Esophagus squamous epithelium (tissue), 5 donors: ENCODE data around the gene HTR6. TPM values are rescaled to one million over a fixed set of nuclear protein-coding genes. Genes with fewer than 3 reads are reported as not detected.

Source experiments
- DNase-seq: peaks from one replicate; lab custom pipeline; 2025; lab: John Stamatoyannopoulos, UW
- H3K27ac ChIP-seq, 4 donors: fragments of 200-600 bp; sonication (generic); one replicate each; pipeline ENCODE4 v1.5.1; 2016 to 2019; ENCODE audit warnings: mild to moderate bottlenecking in 1 of 4
- H3K27me3 ChIP-seq, 4 donors: fragments of 200-600 bp; sonication (generic); 1 replicate in 3 of 4; 2 replicates in 1 of 4; pipeline versions ENCODE4 v1.5.1 to v1.6.0; 2017 to 2021; ENCODE audit warnings: antibody characterized with exemption in 1 of 4
- H3K36me3 ChIP-seq, 3 donors: fragments of 200-600 bp; sonication (generic); one replicate each; pipeline ENCODE4 v1.5.1; 2016 to 2019
- H3K4me1 ChIP-seq, 3 donors: fragments of 200-600 bp; sonication (generic); one replicate each; pipeline ENCODE4 v1.5.1; 2017 to 2019
- H3K4me3 ChIP-seq, 4 donors: fragments of 200-600 bp; sonication (generic); 1 replicate in 3 of 4; 2 replicates in 1 of 4; pipeline ENCODE4 v1.5.1; 2016 to 2019; ENCODE audit warnings: mild to moderate bottlenecking in 2 of 4, moderate library complexity in 1 of 4
- H3K9me3 ChIP-seq, 3 donors: fragments of 200-600 bp; sonication (generic); one replicate each; pipeline ENCODE4 v1.5.1; 2016 to 2019
- CTCF ChIP-seq, 6 experiments: fragments of 450-650 bp in 4 of 6; fragments of 200-600 bp in 2 of 6; sonication (generic) in 2 of 6; IDR thresholded peaks; one replicate each; pipeline ENCODE4 v1.5.1; 2016 to 2019; ENCODE audit warnings: antibody characterized with exemption in 6 of 6, mild to moderate bottlenecking in 4 of 6, moderate library complexity in 4 of 6
- POLR2A ChIP-seq, 4 donors: fragments of 450-650 bp; IDR thresholded peaks; one replicate each; pipeline ENCODE4 v1.6.1; 2017; ENCODE audit warnings: antibody characterized with exemption in 4 of 4, mild to moderate bottlenecking in 4 of 4, moderate library complexity in 3 of 4
- WGBS, 2 donors: methylation state at CpG; one replicate each; pipeline ENCODE4 v1.1.5; 2018; 5-methylcytosine and 5-hydroxymethylcytosine counted together
- intact Hi-C: fragments of 100-400 bp; cut with DNase I; formaldehyde crosslinking; loops from one replicate; pipeline ENCODE4 v1.15.0; 2022
- total RNA-seq, 4 donors: library from RNA; depleted of rRNA; stranded (reverse); fragments of >200 nt; gene quantifications; one replicate each; pipeline ENCODE4 v1.1.0, GENCODE V29; 2016
- donor health status: DM: yes; HTN: yes; CAD: no.

HTR6 gene
- total RNA-seq, 4 donors from 2014 or later, result not detected

GRCh38 chr1:19709260-19709793, 44.7 kb downstream of the HTR6 start:
- Histone ChIP-seq H3K27ac (no peak overlapping the region), H3K27me3 (no peaks in the 10 kb centered on the region), H3K4me3 (no peak overlapping the region), H3K36me3 (peaks cover 0 to 38% (median 0%) of the 10 kb centered on the region in 3 donors), H3K4me1 (peaks cover 0 to 6% (median 5%) of the 10 kb centered on the region in 3 donors), H3K9me3 (no peaks in the 10 kb centered on the region)
- no peak for TF ChIP-seq POLR2A (IDR thresholded peaks at IDR 0.05)
- no peak for TF ChIP-seq CTCF (IDR thresholded peaks at IDR 0.05)
- WGBS, 2 donors, result 68 to 86% methylated on average over 2 to 4 of the region's 4 CpGs
- DNase-seq, result no peak
- intact Hi-C loops, result no loop called here

GRCh38 chr1:19710825-19711611, 46.3 kb downstream of the HTR6 start:
- H3K4me1 ChIP-seq, result peaks cover 0 to 7% (median 2%) of the 10 kb centered on the region in 3 donors
- H3K27me3 ChIP-seq, result no peaks in the 10 kb centered on the region
- no peak for DNase-seq
- TF ChIP-seq CTCF (IDR thresholded peaks at IDR 0.05), result no peak
- no peak for TF ChIP-seq POLR2A (IDR thresholded peaks at IDR 0.05)
- intact Hi-C loops, result no loop called here
- no peak overlapping the region for H3K4me3 ChIP-seq
- H3K9me3 ChIP-seq, result no peaks in the 10 kb centered on the region
- H3K36me3 ChIP-seq, result peaks cover 0 to 38% (median 0%) of the 10 kb centered on the region in 3 donors
- H3K27ac ChIP-seq, result no peak overlapping the region
- WGBS, 2 donors, result 72 to 81% methylated on average over 12 of the region's 12 CpGs

GRCh38 chr1:19712928-19713327, 48.3 kb downstream of the HTR6 start:
- no peak overlapping the region for H3K4me3 ChIP-seq
- peaks cover 0 to 7% (median 2%) of the 10 kb centered on the region in 3 donors for H3K4me1 ChIP-seq
- no peaks in the 10 kb centered on the region for H3K27me3 ChIP-seq
- WGBS, 2 donors, result 67 to 91% methylated on average over 1 to 4 of the region's 4 CpGs
- no peak for DNase-seq
- TF ChIP-seq POLR2A (IDR thresholded peaks at IDR 0.05) (no peak), CTCF (IDR thresholded peaks at IDR 0.05) (no peak)
- peaks cover 0 to 37% (median 0%) of the 10 kb centered on the region in 3 donors for H3K36me3 ChIP-seq
- no peak overlapping the region for H3K27ac ChIP-seq
- intact Hi-C loops, result no loop called here
- H3K9me3 ChIP-seq, result no peaks in the 10 kb centered on the region

GRCh38 chr1:19715334-19716203, 50.9 kb downstream of the HTR6 start:
- WGBS, 2 donors, result 36 to 48% methylated on average over 9 to 11 of the region's 12 CpGs
- Histone ChIP-seq H3K9me3 (no peaks in the 10 kb centered on the region), H3K4me1 (peaks cover 0 to 7% (median 2%) of the 10 kb centered on the region in 3 donors), H3K27ac (no peak overlapping the region), H3K36me3 (peaks cover 0 to 23% (median 0%) of the 10 kb centered on the region in 3 donors), H3K4me3 (no peak overlapping the region), H3K27me3 (no peaks in the 10 kb centered on the region)
- intact Hi-C loops, result no loop called here
- no peak for DNase-seq
- TF ChIP-seq CTCF (IDR thresholded peaks at IDR 0.05) (peak; percentile 74 to 85 (median 78)), POLR2A (IDR thresholded peaks at IDR 0.05) (no peak)
